HepG2 (cell line): ENCODE measurements around the gene TMEM198. TPM values are rescaled to one million over a fixed set of nuclear protein-coding genes. Genes with fewer than 3 reads are reported as not detected.

ENCODE experiments used
- ATAC-seq: fragments of 200-7000 bp; cut with Tn5 transposase; 3 replicates; pipeline ENCODE4 v1.9.1; 2020; ENCODE audit warnings: mild to moderate bottlenecking, moderate library complexity
- BruUV-seq: library from RNA; stranded (reverse); fragments of 400-500 nt; replicated peaks from 2 replicates; lab custom pipeline; 2021; lab: Mats Ljungman, UMichigan
- CTCF ChIA-PET: fragments of 300-600 bp; formaldehyde crosslinking; extraction: SDS; loops from one replicate; lab custom pipeline; 2021; ENCODE audit warnings: low total read pairs, inconsistent platforms, low intra/inter-chr PET ratio; lab: Yijun Ruan, JAX
- POLR2A ChIA-PET: fragments of 350-600 bp; sonication (Branson Sonifier 250); formaldehyde crosslinking; loops from one replicate; lab custom pipeline; 2020; ENCODE audit warnings: antibody characterized with exemption, inconsistent platforms; lab: Yijun Ruan, JAX
- DNase-seq: peaks from one replicate; pipeline ENCODE4 v3.0.0-alpha.2; 2015; ENCODE audit warnings: low spot score
- FAIRE-seq: peaks from 3 replicates; lab custom pipeline; 2011; peaks lifted over from hg19 to GRCh38; lab: Jason Lieb, UNC
- H2AFZ ChIP-seq: one replicate; pipeline ENCODE4 v1.6.1; 2011; ENCODE audit warnings: low read length, inconsistent platforms
- H3K27ac ChIP-seq: fragments of 300-600 bp; 3 replicates; pipeline ENCODE4 v1.8.0; 2011; ENCODE audit warnings: mixed run types, mild to moderate bottlenecking, mixed read lengths, low read length, inconsistent platforms; ENCODE audit not compliant: insufficient read depth; ENCODE audit errors: extremely low read length
- H3K27me3 ChIP-seq, 2 experiments: fragments of 200-600 bp in 1 of 2; 2 replicates in 1 of 2; 3 replicates in 1 of 2; pipeline versions ENCODE4 v1.6.0 to v1.8.0; 2011; ENCODE audit warnings: low read length in 2 of 2, mild to moderate bottlenecking in 2 of 2, moderate library complexity in 2 of 2, inconsistent platforms in 1 of 2; ENCODE audit not compliant: insufficient read depth in 2 of 2, control insufficient read depth in 1 of 2
- H3K36me3 ChIP-seq, 2 experiments: fragments of 200-600 bp in 1 of 2; replicated peaks in 1 of 2; 2 replicates in 1 of 2; 3 replicates in 1 of 2; pipeline versions ENCODE4 v1.5.1 to v1.8.0; 2011; ENCODE audit warnings: low read length in 2 of 2, inconsistent platforms in 1 of 2; ENCODE audit not compliant: insufficient read depth in 2 of 2, control insufficient read depth in 1 of 2
- H3K4me1 ChIP-seq: 2 replicates; pipeline ENCODE4 v1.5.1; 2012; ENCODE audit warnings: low read length, inconsistent platforms; ENCODE audit not compliant: insufficient read depth
- H3K4me2 ChIP-seq: 2 replicates; pipeline ENCODE4 v1.6.0; 2011; ENCODE audit warnings: low read depth, low read length, inconsistent platforms
- H3K4me3 ChIP-seq, 3 experiments: fragments of 200-600 bp in 1 of 3; sonication (generic), shearing (Covaris generic) in 1 of 3; replicated peaks in 1 of 3; 2 replicates each; pipeline ENCODE4 v1.5.1; 2011 to 2016; ENCODE audit warnings: low read length in 3 of 3, inconsistent platforms in 2 of 3, low read depth in 2 of 3, mild to moderate bottlenecking in 2 of 3, control low read depth in 1 of 3, mixed read lengths in 1 of 3; ENCODE audit not compliant: insufficient read depth in 1 of 3
- H3K79me2 ChIP-seq: one replicate; pipeline ENCODE4 v1.6.1; 2011; ENCODE audit warnings: low read length, inconsistent platforms; ENCODE audit not compliant: insufficient read depth
- H3K9ac ChIP-seq: 2 replicates; pipeline ENCODE4 v1.6.0; 2011; ENCODE audit warnings: mild to moderate bottlenecking, low read depth, low read length, inconsistent platforms; ENCODE audit not compliant: insufficient read depth
- H3K9me3 ChIP-seq: 2 replicates; pipeline ENCODE4 v1.5.1; 2012; ENCODE audit warnings: mild to moderate bottlenecking, low read length
- H4K20me1 ChIP-seq: 2 replicates; pipeline ENCODE4 v1.6.0; 2011; ENCODE audit warnings: inconsistent platforms, mild to moderate bottlenecking, low read length, moderate library complexity; ENCODE audit not compliant: insufficient read depth
- AGO2 ChIP-seq: fragments of 200-400 bp; formaldehyde crosslinking; optimal IDR thresholded peaks from 2 replicates; pipeline ENCODE3; 2017; ENCODE audit warnings: mild to moderate bottlenecking, low read depth, low read length, moderate library complexity
- EP300 ChIP-seq, 3 experiments: sonication (generic) in 1 of 3; formaldehyde crosslinking in 1 of 3; IDR thresholded peaks; 2 replicates each; pipeline versions ENCODE4 v1.5.1 to v1.6.1; 2011 to 2020; ENCODE audit warnings: low read depth in 2 of 3, low read length in 2 of 3, borderline replicate concordance in 1 of 3, improper control_type of control experiment in 1 of 3, mild to moderate bottlenecking in 1 of 3, missing genetic modification reagents in 1 of 3, moderate library complexity in 1 of 3
- EZH2 ChIP-seq: conservative IDR thresholded peaks from 2 replicates; pipeline ENCODE4 v1.6.1; 2012; ENCODE audit warnings: mild to moderate bottlenecking, low read depth, low read length, moderate library complexity
- NFATC3 ChIP-seq: sonication (generic); formaldehyde crosslinking; IDR thresholded peaks from 2 replicates; pipeline ENCODE4 v1.5.1; 2020; ENCODE audit warnings: mild to moderate bottlenecking, missing genetic modification reagents
- NFIB ChIP-seq: sonication (generic); formaldehyde crosslinking; IDR thresholded peaks from 2 replicates; pipeline ENCODE4 v1.9.0; 2021; ENCODE audit warnings: missing genetic modification reagents, mild to moderate bottlenecking, borderline replicate concordance
- RNF219 ChIP-seq: sonication (generic); formaldehyde crosslinking; IDR thresholded peaks from 2 replicates; pipeline ENCODE4 v1.5.0; 2020; ENCODE audit warnings: mild to moderate bottlenecking, missing genetic modification reagents
- SIN3A ChIP-seq: IDR thresholded peaks from 2 replicates; pipeline ENCODE4 v1.6.1; 2011; ENCODE audit warnings: low read depth, mild to moderate bottlenecking, control low read depth, low read length, borderline replicate concordance
- SUZ12 ChIP-seq: fragments of 150-350 bp; IDR thresholded peaks from 2 replicates; pipeline ENCODE4 v1.6.1; 2014; ENCODE audit warnings: low read depth, low read length
- XRCC5 ChIP-seq: fragments of 200-400 bp; formaldehyde crosslinking; optimal IDR thresholded peaks from 2 replicates; pipeline ENCODE3; 2017; ENCODE audit warnings: mild to moderate bottlenecking, low read length
- ZNF672 ChIP-seq: sonication (generic); formaldehyde crosslinking; IDR thresholded peaks from 2 replicates; pipeline ENCODE4 v1.8.1; 2022; ENCODE audit warnings: missing genetic modification reagents
- WGBS: methylation state at CpG from one replicate; pipeline ENCODE4 v1.1.6; 2017; ENCODE audit warnings: low lambda C conversion rate; 5-methylcytosine and 5-hydroxymethylcytosine counted together
- in situ Hi-C: cut with HindIII; loops from 2 replicates; pipeline ENCODE4 v1.10.0; 2017; ENCODE audit warnings: low pct_unique_long_range_greater_than_20kb; ENCODE audit not compliant: extremely low pct_ligation_motif_present
- intact Hi-C: fragments of 100-400 bp; cut with micrococcal nuclease; formaldehyde crosslinking; loops from one replicate; pipeline ENCODE4 v1.10.0; 2022; ENCODE audit not compliant: unreplicated experiment
- polyA plus RNA-seq, 8 experiments: library from polyadenylated mRNA; depleted of rRNA in 3 of 8; stranded (reverse) in 7 of 8; unstranded in 1 of 8; fragments of >200 nt; fragmentation: Illumina TruSeq in 4 of 8; extraction: Trizol in 4 of 8; gene quantifications; 2 replicates each; pipeline versions ENCODE4 v1.2.1 to v1.2.3, GENCODE V29; 2011 to 2016; ENCODE audit warnings: low read depth in 4 of 8, missing spikeins in 1 of 8, mixed read lengths in 1 of 8; ENCODE audit not compliant: insufficient read depth in 1 of 8
- total RNA-seq, 5 experiments: library from RNA; depleted of rRNA; stranded (reverse); fragments of >200 nt; fragmentation: Illumina TruSeq; extraction: Trizol; gene quantifications; 2 replicates each; pipeline ENCODE4 v1.2.3, GENCODE V29; 2016; ENCODE audit warnings: low read depth in 1 of 5

TMEM198 gene
- total and polyA plus RNA-seq, 2 of the 13 experiments (the other 11 are each of a cell fraction or from before 2014, with no cell fraction given): 17.3 to 23.5 TPM

- no peak for FAIRE-seq
- H2AFZ ChIP-seq: no peak overlapping the region
- H3K27me3 ChIP-seq: peaks cover 19 to 75% of the 10 kb centered on the region in 2 experiments; a peak in 4 of 5 replicates
These were observed 48.8 kb upstream of the TMEM198 start for GRCh38 chr2:219494952-219495530.

More at GRCh38 chr2:219494952-219495530, 48.8 kb upstream of the TMEM198 start:
- in situ Hi-C loops: loop anchor here (5.0 kb wide), 1 partner anchor 37 kb away; no protein-coding TSS in a partner anchor
- DNase-seq: no peak
- Histone ChIP-seq H3K9me3 (no peaks in the 10 kb centered on the region), H3K4me1 (peaks cover 38% of the 10 kb centered on the region), H3K36me3 (no peaks in the 10 kb centered on the region), H3K9ac (no peak overlapping the region), H4K20me1 (no peaks in the 10 kb centered on the region), H3K4me2 (no peak overlapping the region), H3K79me2 (peaks cover 12% of the 10 kb centered on the region), H3K4me3 (no peak overlapping the region), H3K27ac (no peak overlapping the region)
- no peak for ATAC-seq
- BruUV-seq: no TSS peak
- WGBS: 2% methylated on average over 9 of the region's 10 CpGs
- ChIA-PET CTCF (interaction anchor here (0.8 to 4.5 kb wide), 5 partner anchors 15 to 148 kb away, joined by 3 to 53 read pairs (median 7); no protein-coding TSS in a partner anchor), POLR2A (interaction anchor here (0.8 to 1.4 kb wide), 6 partner anchors 15 to 107 kb away, joined by 3 to 14 read pairs (median 4); no protein-coding TSS in a partner anchor)
- intact Hi-C loops: loop anchor here (1.0 to 5.0 kb wide), 4 partner anchors 15 to 108 kb away; partner anchors contain the start of genes DNPEP and STK11IP
- 0 out of 2 replicates have a peak, but pooled peaks have one; percentile 35 for TF ChIP-seq NFIB (CRISPR knock-in tag)
- no peak for TF ChIP-seq NFATC3 (CRISPR knock-in tag)
- TF ChIP-seq XRCC5: no peak
- 0 out of 2 replicates have a peak, but pooled peaks have one; percentile 12 for TF ChIP-seq SIN3A
- 0 out of 4 replicates have a peak, but pooled peaks of 1 of the 2 experiments have one; percentile 8 for TF ChIP-seq EP300 (IDR thresholded peaks at IDR 0.05; ENCODE audit: low read depth in 2 of 2, low read length in 2 of 2)
- TF ChIP-seq EP300 (CRISPR knock-in tag; IDR thresholded peaks at IDR 0.05; ENCODE audit: borderline replicate concordance): no peak
- no peak for TF ChIP-seq ZNF672 (CRISPR knock-in tag)
- no peak for TF ChIP-seq SUZ12
- no peak for TF ChIP-seq AGO2
- TF ChIP-seq EZH2: 0 out of 2 replicates have a peak, but pooled peaks have one; percentile 54
- no peak for TF ChIP-seq RNF219 (CRISPR knock-in tag)
